Measurements from ENCODE around the gene B3GAT3. TPM values are rescaled to one million over a fixed set of nuclear protein-coding genes. Genes with fewer than 3 reads are reported as not detected.
"Not testable (repeated sequence)": the region's sequence is repeated elsewhere in the genome, so short reads cannot be mapped to it uniquely, and the experiment has no call there.

B3GAT3 gene
- polyA plus RNA-seq, 10 donors, result 13.3 to 22.3 (median 18.7) TPM

- DNase-seq, result no peak
Measured at GRCh38 chr11:62580959-62581715, 40.6 kb downstream of the B3GAT3 start.

GRCh38 chr11:62579252-62579651, 42.5 kb downstream of the B3GAT3 start:
- DNase-seq, result no peak

DNA sequence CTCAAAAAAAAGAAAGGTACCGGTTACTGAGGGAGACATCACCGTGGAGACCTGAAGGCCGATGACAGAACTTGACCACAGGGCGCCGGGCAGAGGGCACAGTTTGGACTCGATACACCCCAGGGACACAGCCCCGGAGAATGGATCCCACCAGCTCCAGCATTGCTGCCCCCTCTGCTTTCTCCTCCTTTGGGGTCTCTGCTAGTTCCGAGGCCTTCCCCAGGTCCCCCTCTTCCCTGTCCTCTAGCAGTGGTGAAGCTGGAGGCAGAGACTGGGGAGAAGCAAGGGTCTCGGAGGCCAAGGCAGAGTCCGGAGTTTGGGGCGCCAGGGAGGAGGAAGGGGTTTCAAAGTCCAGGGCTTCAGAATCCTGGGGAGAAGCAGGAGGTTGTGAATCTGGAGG, 43.2 kb downstream of the B3GAT3 start:
- DNase-seq, result no peak

DNA sequence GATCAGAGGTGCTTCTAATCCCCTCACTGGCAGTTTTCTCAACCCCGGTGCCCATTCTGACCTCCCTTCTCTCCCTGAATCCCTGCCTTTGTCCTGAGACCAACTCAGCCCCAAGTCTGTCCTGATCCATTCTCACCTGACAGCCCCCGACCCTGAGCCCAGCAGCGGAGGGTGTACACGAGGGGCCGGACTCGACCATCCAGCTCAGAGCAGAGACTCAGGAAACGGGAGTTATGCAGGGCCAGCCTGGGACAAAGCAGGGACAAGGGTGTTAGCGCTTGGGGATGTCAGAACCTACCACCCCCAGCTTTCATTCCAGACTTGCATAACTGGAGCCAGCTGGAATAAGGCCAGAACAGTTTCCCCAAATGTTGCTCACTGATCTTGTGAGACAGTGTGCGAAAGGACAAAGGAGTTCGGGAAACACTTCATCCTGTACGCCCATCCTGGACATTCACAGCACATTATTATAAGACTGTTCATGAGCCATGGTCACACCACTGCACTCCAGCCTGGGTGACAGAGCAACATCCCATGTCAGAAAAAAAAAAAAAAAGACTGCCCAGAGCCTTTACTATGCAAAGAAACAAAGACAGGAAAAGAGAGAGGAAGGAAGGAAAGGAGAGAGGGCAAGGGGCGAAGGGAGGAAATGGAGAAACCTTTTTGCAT, 44.6 kb downstream of the B3GAT3 start:
- DNase-seq, result peak in 2 of 3 donors; percentile 33 to 43

DNA sequence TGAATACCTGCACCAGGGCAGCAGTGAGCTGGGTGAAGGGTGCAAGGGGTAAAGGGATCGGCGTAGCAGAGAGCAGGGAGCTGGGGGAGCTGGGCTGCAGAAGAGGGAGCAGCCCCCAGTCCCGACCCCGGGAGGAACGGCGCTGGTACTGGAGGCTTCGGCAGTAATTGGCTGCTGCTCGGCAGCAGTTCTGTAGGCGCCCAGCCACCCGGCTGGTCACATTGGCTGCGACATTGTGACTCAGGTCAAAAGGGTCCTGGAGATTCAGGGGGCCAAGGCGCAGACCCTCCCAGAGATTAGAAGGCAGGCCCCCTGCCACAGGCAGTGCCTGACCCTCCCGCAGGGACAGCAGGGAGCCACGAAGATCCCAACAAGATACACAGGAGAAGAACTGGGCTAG, 45.9 kb downstream of the B3GAT3 start:
- no peak for DNase-seq

DNA sequence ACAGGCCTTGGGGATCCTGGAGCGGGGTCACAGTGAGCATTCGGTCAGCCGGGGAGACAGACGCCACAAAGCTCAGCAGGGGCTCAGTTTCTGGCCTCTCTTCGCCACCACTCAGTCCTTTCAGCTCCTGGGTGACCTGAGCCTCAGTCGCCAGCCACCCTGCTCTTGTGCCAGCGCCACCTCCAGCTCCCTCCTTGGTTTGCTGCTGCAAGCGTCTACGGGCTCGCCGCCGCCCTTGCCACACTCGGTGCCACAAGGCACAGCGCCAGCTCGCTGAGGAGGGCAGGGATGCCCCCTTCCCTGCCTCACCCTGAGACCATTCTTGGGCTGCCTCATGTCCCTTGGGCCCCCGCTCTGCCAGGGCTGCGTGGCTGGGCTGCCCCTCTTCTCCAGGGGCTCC, 46.6 kb downstream of the B3GAT3 start:
- DNase-seq, result no peak

DNA sequence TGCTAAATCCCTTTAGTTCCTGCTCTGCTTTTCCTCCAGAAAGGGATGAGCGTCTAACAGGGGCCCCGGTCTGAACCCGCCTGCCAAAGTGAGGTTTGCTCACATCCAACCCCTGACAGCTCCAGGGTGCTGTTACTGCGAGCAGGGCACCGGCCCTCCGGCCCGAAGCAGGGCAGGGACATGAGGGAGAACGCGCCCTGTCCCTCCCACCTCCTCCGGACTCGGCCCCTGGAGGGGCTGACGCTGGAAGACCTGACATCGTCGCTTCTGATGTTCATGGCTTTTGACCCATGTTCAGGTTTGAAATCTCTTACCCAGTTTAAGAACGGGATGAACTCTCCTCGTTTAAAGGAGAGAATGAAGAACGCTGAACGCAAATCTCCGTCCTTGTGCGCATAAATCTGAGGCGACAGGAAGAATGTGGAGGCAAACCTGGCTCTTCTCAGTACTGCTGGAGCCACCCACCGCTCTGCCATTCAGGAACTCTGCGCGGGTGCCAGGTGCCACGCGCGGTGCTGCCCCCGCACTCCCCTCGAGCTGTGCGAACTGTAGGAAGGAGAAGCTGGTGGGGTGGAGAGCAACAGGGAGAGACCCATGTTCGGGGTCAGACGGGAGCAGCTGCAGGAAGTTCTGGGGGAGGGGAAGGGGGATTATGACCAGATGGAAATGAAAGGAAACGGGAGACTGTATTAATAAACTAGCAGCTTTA, 47.3 kb downstream of the B3GAT3 start:
- DNase-seq, result peak in 2 of 3 donors; percentile 62 to 85

DNA sequence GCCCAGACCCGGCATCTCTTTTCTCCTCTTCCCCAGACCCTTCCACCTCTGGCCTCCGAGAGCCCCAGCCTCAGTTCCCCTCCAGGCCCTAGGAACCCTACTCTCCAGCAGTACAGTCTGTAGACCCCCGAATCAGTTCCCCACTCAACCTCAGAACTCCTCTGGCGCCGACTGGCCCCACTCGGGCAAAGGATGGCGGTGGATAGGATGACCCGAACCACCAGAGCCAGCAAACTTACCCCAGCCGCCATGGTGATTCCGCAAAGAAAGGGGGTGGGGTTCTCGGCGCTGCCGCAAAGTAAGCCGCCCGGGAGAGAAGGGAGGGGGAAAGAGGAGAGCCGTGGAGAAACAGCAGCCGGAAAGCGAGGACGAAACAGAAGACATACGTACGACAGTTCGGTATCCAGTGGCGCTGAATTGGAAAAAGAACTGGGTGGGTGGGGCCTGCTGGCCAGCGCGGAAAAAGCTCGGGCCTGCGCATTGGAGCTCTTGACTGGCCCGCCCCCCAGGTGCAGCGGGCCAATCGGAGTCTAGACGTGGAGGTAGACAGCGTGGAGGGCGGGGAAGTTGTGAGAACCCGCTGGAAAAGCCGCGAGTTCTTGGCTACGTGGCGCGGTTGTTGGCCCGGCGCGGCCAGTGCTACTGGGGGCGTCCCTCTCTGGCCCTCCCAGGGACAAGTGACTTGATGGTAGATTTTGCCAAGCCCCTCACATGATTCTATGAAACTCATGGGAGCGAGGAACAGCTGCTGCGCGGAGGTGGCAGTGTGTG, 48.0 kb downstream of the B3GAT3 start, which contains the start of gene EEF1G:
TSS of gene EEF1G (minus strand) at position 300 of the 771 bp plus-strand sequence. CDS start at position 251, 49 bp downstream.
- peak; percentile 99 to 100 (median 100) for DNase-seq

DNA sequence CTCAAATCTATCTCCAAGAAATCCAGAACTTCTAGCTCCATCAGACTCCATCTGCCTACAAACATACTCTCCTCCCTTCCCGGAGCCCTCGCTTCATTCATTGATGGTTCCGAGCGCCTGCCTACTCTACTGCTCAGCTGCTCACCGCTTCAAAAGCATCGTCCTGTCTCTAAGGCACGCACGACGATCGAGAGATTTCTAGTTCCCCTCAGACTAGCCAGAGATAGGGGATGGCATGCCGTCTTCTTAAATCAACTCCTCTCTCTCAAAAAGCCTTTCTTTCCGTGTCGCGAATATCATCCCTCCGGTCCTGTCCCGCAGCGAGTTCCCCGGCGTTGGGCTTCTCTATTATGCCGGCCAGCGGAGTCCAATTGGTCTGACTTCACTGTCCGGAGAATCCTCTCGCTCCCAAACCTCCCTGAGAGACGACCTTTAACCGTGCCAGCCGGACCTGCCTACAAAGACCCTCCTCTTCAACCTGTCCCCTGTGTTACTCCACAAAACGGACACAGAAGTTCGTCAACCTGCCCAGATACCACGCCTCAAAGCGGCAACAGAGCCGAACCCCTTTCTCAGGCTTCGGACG, 48.7 kb downstream of the B3GAT3 start:
- peak in 1 of 3 donors; percentile 23 for DNase-seq

GRCh38 chr11:62572431-62572830, 49.4 kb downstream of the B3GAT3 start:
- DNase-seq, result no peak

DNA sequence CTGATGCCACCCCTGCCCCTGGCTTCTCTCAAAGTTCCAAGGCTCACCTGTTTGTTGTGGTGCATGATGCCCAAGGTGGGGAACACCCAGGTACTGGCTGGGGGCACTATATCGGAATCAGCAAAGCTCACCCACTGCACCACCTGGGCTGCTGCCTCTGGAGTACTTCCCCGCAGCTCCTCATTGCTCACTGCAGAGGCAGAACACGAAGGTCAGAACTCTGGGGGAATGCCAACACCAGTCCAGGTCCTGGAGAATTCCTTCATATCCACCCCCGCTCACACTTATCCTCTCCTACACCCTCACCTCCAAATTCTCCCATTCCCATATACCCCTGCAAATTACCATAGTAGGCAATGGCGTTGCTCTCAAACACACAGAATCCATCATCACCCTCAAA, 50.3 kb downstream of the B3GAT3 start:
- not testable (repeated sequence) for DNase-seq

DNA sequence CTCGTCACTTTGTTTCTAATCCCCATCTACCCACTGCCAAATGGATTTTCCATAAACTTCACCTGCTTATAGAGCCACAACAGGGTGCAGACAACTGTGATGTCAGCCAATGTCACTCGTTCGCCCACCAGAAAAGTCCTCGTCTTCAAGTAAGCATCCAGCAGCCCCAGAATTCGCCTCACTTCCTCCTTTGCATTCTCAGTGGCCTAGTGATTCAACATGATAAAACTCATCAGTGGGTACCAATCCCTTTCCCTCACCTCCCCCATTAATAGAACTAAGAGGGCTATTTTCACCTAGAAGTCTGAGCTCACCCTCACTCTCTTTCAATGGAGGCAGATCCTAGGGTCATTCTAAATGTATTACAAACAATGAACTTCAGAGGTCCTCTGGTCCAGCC, 50.9 kb downstream of the B3GAT3 start:
- DNase-seq, result not testable (repeated sequence)

DNA sequence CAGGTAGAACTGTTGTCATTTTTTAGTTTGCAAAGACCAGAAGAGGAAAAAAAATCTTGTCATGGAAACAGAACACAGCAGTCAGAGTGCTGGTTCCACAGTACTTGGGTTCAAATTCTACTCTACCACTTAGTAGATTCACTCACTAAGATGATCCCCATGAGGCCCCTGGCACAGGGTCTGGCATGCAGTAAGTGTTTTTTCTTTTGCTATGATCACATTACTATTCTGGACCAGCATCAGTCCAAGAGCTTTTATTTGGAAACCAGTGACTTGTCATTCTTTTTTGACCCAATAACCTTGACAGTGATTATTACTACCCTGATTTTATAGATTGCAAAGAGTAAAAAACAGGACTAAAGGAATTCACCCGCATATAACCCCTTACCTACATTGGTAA, 52.2 kb downstream of the B3GAT3 start:
- DNase-seq, result no peak

GRCh38 chr11:62567018-62567633, 54.7 kb downstream of the B3GAT3 start:
- no peak for DNase-seq

DNA sequence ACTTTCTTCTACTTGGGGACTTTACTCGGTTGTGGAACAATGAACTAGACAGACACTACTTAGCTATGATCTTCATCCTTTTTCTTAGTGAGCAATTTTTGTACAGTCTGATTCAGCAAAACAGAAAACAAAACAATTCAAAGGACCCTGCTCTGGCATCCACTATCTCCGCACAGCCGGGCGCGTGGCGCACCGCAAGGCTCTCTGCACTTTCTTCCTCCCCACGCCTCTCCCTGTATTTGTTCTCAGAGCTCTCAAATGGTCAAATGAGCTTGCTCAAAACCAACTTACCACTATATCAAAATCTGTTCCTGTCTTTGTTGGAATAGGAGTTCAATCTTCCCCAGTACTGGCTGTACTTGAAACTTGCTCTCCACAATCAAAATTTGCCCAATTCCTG, 55.5 kb downstream of the B3GAT3 start:
- DNase-seq, result no peak

Other genes with a start within 250 kb of the B3GAT3 start
- gene SCGB1A1, start 203.0 kb downstream of the B3GAT3 start, polyA plus RNA-seq (ENCODE audit: insufficient read length in 10 of 10), result not detected
- gene AHNAK, start 75.2 kb downstream of the B3GAT3 start, polyA plus RNA-seq (ENCODE audit: insufficient read length in 10 of 10), result 100 to 1,000 TPM; 269 to 408 (median 312) TPM
- gene EEF1G, start 48.1 kb downstream of the B3GAT3 start, polyA plus RNA-seq (ENCODE audit: insufficient read length in 10 of 10), result 1,000 to 10,000 TPM; 2,727 to 3,805 (median 3,280) TPM
- 10 to 100 TPM; 11.6 to 17.7 (median 13.8) TPM for gene TUT1, start 30.5 kb downstream of the B3GAT3 start, polyA plus RNA-seq (ENCODE audit: insufficient read length in 10 of 10)
- gene MTA2, start 20.1 kb downstream of the B3GAT3 start, polyA plus RNA-seq (ENCODE audit: insufficient read length in 10 of 10), result 10 to 100 TPM; 36.9 to 56.4 (median 44.1) TPM
- 10 to 100 TPM; 11.9 to 25.3 (median 17.7) TPM for gene EML3, start 9.2 kb downstream of the B3GAT3 start, polyA plus RNA-seq (ENCODE audit: insufficient read length in 10 of 10)
- 1 to 10 TPM in 8 of 10 donors, under 1 TPM in 2; 0.69 to 2.4 (median 1.6) TPM for gene ROM1, start 8.7 kb downstream of the B3GAT3 start, polyA plus RNA-seq (ENCODE audit: insufficient read length in 10 of 10)
- gene GANAB, start 24.6 kb upstream of the B3GAT3 start, polyA plus RNA-seq (ENCODE audit: insufficient read length in 10 of 10), result 100 to 1,000 TPM; 145 to 211 (median 165) TPM
- gene INTS5, start 31.3 kb upstream of the B3GAT3 start, polyA plus RNA-seq (ENCODE audit: insufficient read length in 10 of 10), result 10 to 100 TPM in 6 of 10 donors, 1 to 10 TPM in 4; 9.0 to 13.9 (median 11.1) TPM
- gene C11orf98, start 43.2 kb upstream of the B3GAT3 start, polyA plus RNA-seq (ENCODE audit: insufficient read length in 10 of 10), result 10 to 100 TPM; 30.0 to 44.8 (median 33.0) TPM
- gene CSKMT, start 43.3 kb upstream of the B3GAT3 start, polyA plus RNA-seq (ENCODE audit: insufficient read length in 10 of 10), result 1 to 10 TPM; 1.8 to 4.9 (median 3.1) TPM
- gene UQCC3, start 49.7 kb upstream of the B3GAT3 start, polyA plus RNA-seq (ENCODE audit: insufficient read length in 10 of 10), result 1 to 10 TPM; 4.5 to 8.3 (median 5.7) TPM
- gene LBHD1, start 50.3 kb upstream of the B3GAT3 start, polyA plus RNA-seq (ENCODE audit: insufficient read length in 10 of 10), result 1 to 10 TPM; 3.0 to 8.4 (median 6.6) TPM
- 100 to 1,000 TPM in 9 of 10 donors, 10 to 100 TPM in 1; 96.1 to 155 (median 130) TPM for gene UBXN1, start 57.1 kb upstream of the B3GAT3 start, polyA plus RNA-seq (ENCODE audit: insufficient read length in 10 of 10)
- gene LRRN4CL, start 67.5 kb upstream of the B3GAT3 start, polyA plus RNA-seq (ENCODE audit: insufficient read length in 10 of 10), result 10 to 100 TPM; 12.8 to 31.1 (median 20.4) TPM
- 10 to 100 TPM; 15.1 to 24.5 (median 22.0) TPM for gene BSCL2, start 85.4 kb upstream of the B3GAT3 start, polyA plus RNA-seq (ENCODE audit: insufficient read length in 10 of 10)
- 1 to 10 TPM in 2 of 10 donors, under 1 TPM in 5, not detected in 3; 0.35 to 1.5 (median 0.66) TPM for gene GNG3, start 85.7 kb upstream of the B3GAT3 start, polyA plus RNA-seq (ENCODE audit: insufficient read length in 10 of 10)
- gene HNRNPUL2, start 105.5 kb upstream of the B3GAT3 start, polyA plus RNA-seq (ENCODE audit: insufficient read length in 10 of 10), result 10 to 100 TPM; 40.7 to 61.0 (median 47.6) TPM
- 10 to 100 TPM; 22.8 to 32.2 (median 30.1) TPM for gene TTC9C, start 106.5 kb upstream of the B3GAT3 start, polyA plus RNA-seq (ENCODE audit: insufficient read length in 10 of 10)
- 1 to 10 TPM; 3.2 to 5.1 (median 3.9) TPM for gene ZBTB3, start 132.2 kb upstream of the B3GAT3 start, polyA plus RNA-seq (ENCODE audit: insufficient read length in 10 of 10)
- gene POLR2G, start 139.6 kb upstream of the B3GAT3 start, polyA plus RNA-seq (ENCODE audit: insufficient read length in 10 of 10), result 100 to 1,000 TPM in 1 of 10 donors, 10 to 100 TPM in 9; 81.9 to 102 (median 89.2) TPM
- gene TAF6L, start 149.4 kb upstream of the B3GAT3 start, polyA plus RNA-seq (ENCODE audit: insufficient read length in 10 of 10), result 10 to 100 TPM; 11.5 to 16.6 (median 14.2) TPM
- 10 to 100 TPM; 24.7 to 29.1 (median 27.6) TPM for gene TMEM179B, start 165.4 kb upstream of the B3GAT3 start, polyA plus RNA-seq (ENCODE audit: insufficient read length in 10 of 10)
- gene TMEM223, start 170.0 kb upstream of the B3GAT3 start, polyA plus RNA-seq (ENCODE audit: insufficient read length in 10 of 10), result 10 to 100 TPM; 10.6 to 17.0 (median 15.2) TPM
- 10 to 100 TPM; 59.6 to 85.7 (median 65.7) TPM for gene NXF1, start 183.5 kb upstream of the B3GAT3 start, polyA plus RNA-seq (ENCODE audit: insufficient read length in 10 of 10)
- gene STX5, start 210.1 kb upstream of the B3GAT3 start, polyA plus RNA-seq (ENCODE audit: insufficient read length in 10 of 10), result 10 to 100 TPM; 32.7 to 42.6 (median 35.0) TPM
- gene TEX54, start 210.9 kb upstream of the B3GAT3 start, polyA plus RNA-seq (ENCODE audit: insufficient read length in 10 of 10), result not detected
- 10 to 100 TPM; 25.5 to 35.1 (median 31.0) TPM for gene WDR74, start 217.6 kb upstream of the B3GAT3 start, polyA plus RNA-seq (ENCODE audit: insufficient read length in 10 of 10)